GM23338 (cell line): ENCODE measurements around the gene MRS2. TPM values are rescaled to one million over a fixed set of nuclear protein-coding genes. Genes with fewer than 3 reads are reported as not detected.

Experiments
- ATAC-seq: fragments of 200-7000 bp; cut with Tn5 transposase; 3 replicates; pipeline ENCODE4 v1.9.1; 2020
- DNase-seq: peaks from one replicate; pipeline ENCODE4 v3.0.0-alpha.2; 2015; ENCODE audit warnings: low spot score
- H2AFZ ChIP-seq: fragments of 200-600 bp; sonication (generic); 2 replicates; pipeline ENCODE4 v1.8.0; 2016; ENCODE audit warnings: antibody characterized with exemption, mild to moderate bottlenecking, moderate library complexity
- H3F3A ChIP-seq: fragments of 200-600 bp; sonication (generic); replicated peaks from 2 replicates; pipeline ENCODE4 v1.8.0; 2017; ENCODE audit warnings: antibody characterized with exemption, mixed run types, low read depth
- H3K27ac ChIP-seq: fragments of 200-600 bp; sonication (generic); 2 replicates; pipeline ENCODE4 v1.6.1; 2016; ENCODE audit warnings: low read depth
- H3K27me3 ChIP-seq: fragments of 200-600 bp; sonication (generic); 2 replicates; pipeline ENCODE4 v1.8.0; 2016; ENCODE audit warnings: mild to moderate bottlenecking, mixed run types, moderate library complexity; ENCODE audit not compliant: insufficient read depth
- H3K36me3 ChIP-seq: fragments of 200-600 bp; sonication (generic); 2 replicates; pipeline ENCODE4 v1.8.0; 2016; ENCODE audit warnings: mild to moderate bottlenecking; ENCODE audit not compliant: insufficient read depth
- H3K4me1 ChIP-seq: fragments of 200-600 bp; sonication (generic); 2 replicates; pipeline ENCODE4 v1.8.0; 2016; ENCODE audit warnings: mild to moderate bottlenecking, moderate library complexity; ENCODE audit not compliant: insufficient read depth
- H3K4me2 ChIP-seq: fragments of 200-600 bp; sonication (generic); 2 replicates; pipeline ENCODE4 v1.7.1; 2017; ENCODE audit warnings: mixed run types
- H3K4me3 ChIP-seq: fragments of 200-600 bp; sonication (generic); 2 replicates; pipeline ENCODE4 v1.6.1; 2016; ENCODE audit warnings: mixed run types
- H3K79me2 ChIP-seq: fragments of 200-600 bp; sonication (generic); replicated peaks from 2 replicates; pipeline ENCODE4 v1.8.0; 2017; ENCODE audit warnings: mild to moderate bottlenecking; ENCODE audit not compliant: insufficient read depth
- H3K9me2 ChIP-seq: fragments of 200-600 bp; sonication (generic); 2 replicates; pipeline ENCODE4 v1.8.0; 2017; ENCODE audit not compliant: insufficient read depth
- H4K20me1 ChIP-seq: fragments of 200-600 bp; sonication (generic); replicated peaks from 2 replicates; pipeline ENCODE4 v1.8.0; 2017; ENCODE audit warnings: mild to moderate bottlenecking; ENCODE audit not compliant: insufficient read depth
- H3K27ac Mint-ChIP-seq: 2 replicates; pipeline ENCODE4 v1.8.0; 2020; ENCODE audit warnings: inconsistent platforms, mild to moderate bottlenecking, moderate library complexity, mixed read lengths
- H3K27me3 Mint-ChIP-seq: 3 replicates; pipeline ENCODE4 v1.8.0; 2022; ENCODE audit warnings: low read depth, mild to moderate bottlenecking, moderate library complexity, mixed read lengths, inconsistent platforms; ENCODE audit not compliant: insufficient read depth, poor library complexity
- H3K36me3 Mint-ChIP-seq: 3 replicates; pipeline ENCODE4 v1.8.0; 2021; ENCODE audit warnings: low read depth, mild to moderate bottlenecking, inconsistent platforms, moderate library complexity, mixed read lengths
- H3K4me1 Mint-ChIP-seq: 3 replicates; pipeline ENCODE4 v1.8.0; 2020; ENCODE audit warnings: mild to moderate bottlenecking, inconsistent platforms, mixed read lengths
- H3K4me3 Mint-ChIP-seq: 3 replicates; pipeline ENCODE4 v1.8.0; 2021; ENCODE audit warnings: moderate library complexity, mild to moderate bottlenecking, inconsistent platforms, mixed read lengths
- H3K9me3 Mint-ChIP-seq: 3 replicates; pipeline ENCODE4 v1.8.0; 2020; ENCODE audit warnings: moderate library complexity, mild to moderate bottlenecking, inconsistent platforms, mixed read lengths
- CREB1 ChIP-seq: fragments of 250-450 bp; sonication (Bioruptor Pico); IDR thresholded peaks from 2 replicates; pipeline ENCODE4 v1.5.0; 2020; ENCODE audit warnings: low read depth, mild to moderate bottlenecking, moderate library complexity
- CTCF ChIP-seq, 2 experiments: fragments of 200-600 bp in 1 of 2; sonication (generic) in 1 of 2; conservative IDR thresholded peaks; 2 replicates each; pipeline versions ENCODE4 v1.5.1 to v1.6.1; 2016 to 2017; ENCODE audit warnings: antibody characterized with exemption in 2 of 2, low read depth in 2 of 2, mild to moderate bottlenecking in 2 of 2, moderate library complexity in 1 of 2
- ETS1 ChIP-seq: IDR thresholded peaks from 2 replicates; pipeline ENCODE4 v1.6.1; 2016; ENCODE audit warnings: antibody characterized with exemption
- EZH2 ChIP-seq: fragments of 200-600 bp; sonication (generic); IDR thresholded peaks from one replicate; pipeline ENCODE4 v1.8.0; 2017; ENCODE audit warnings: antibody characterized with exemption, mild to moderate bottlenecking, low read depth; ENCODE audit not compliant: unreplicated experiment
- EZH2phosphoT487 ChIP-seq: fragments of 200-600 bp; sonication (generic); IDR thresholded peaks from one replicate; pipeline ENCODE4 v1.8.1; 2018; ENCODE audit warnings: antibody characterized with exemption; ENCODE audit not compliant: unreplicated experiment
- JUNB ChIP-seq: IDR thresholded peaks from one replicate; pipeline ENCODE4 v1.6.1; 2016; ENCODE audit warnings: antibody characterized with exemption; ENCODE audit not compliant: unreplicated experiment
- NANOG ChIP-seq: IDR thresholded peaks from 2 replicates; pipeline ENCODE4 v1.6.1; 2016; ENCODE audit warnings: antibody characterized with exemption, borderline replicate concordance
- POLR2AphosphoS5 ChIP-seq: IDR thresholded peaks from 2 replicates; pipeline ENCODE4 v1.6.1; 2016; ENCODE audit warnings: antibody characterized with exemption, low read depth
- REST ChIP-seq: IDR thresholded peaks from one replicate; pipeline ENCODE4 v1.6.1; 2018; ENCODE audit warnings: antibody characterized with exemption; ENCODE audit not compliant: unreplicated experiment
- STAT1 ChIP-seq: IDR thresholded peaks from one replicate; pipeline ENCODE4 v1.6.1; 2016; ENCODE audit warnings: antibody characterized with exemption; ENCODE audit not compliant: unreplicated experiment
- ZNF114 ChIP-seq: fragments of 250-450 bp; sonication (Bioruptor Pico); IDR thresholded peaks from 2 replicates; pipeline ENCODE4 v1.5.0; 2020; ENCODE audit warnings: mild to moderate bottlenecking, moderate library complexity
- ZNF331 ChIP-seq: fragments of 250-450 bp; sonication (Bioruptor Pico); IDR thresholded peaks from 2 replicates; pipeline ENCODE4 v1.5.0; 2020; ENCODE audit warnings: low read depth, mild to moderate bottlenecking, moderate library complexity
- ZNF462 ChIP-seq: fragments of 250-450 bp; sonication (Bioruptor Pico); IDR thresholded peaks from 2 replicates; pipeline ENCODE4 v1.5.0; 2020; ENCODE audit warnings: mild to moderate bottlenecking, moderate library complexity
- polyA plus RNA-seq: library from polyadenylated mRNA; unstranded; fragments of >200 nt; fragmentation: Nextera tagmentation; extraction: Ambion mirVana; gene quantifications from 2 replicates; pipeline ENCODE4 v1.2.1, GENCODE V29; 2016
- total RNA-seq: library from RNA; depleted of rRNA; stranded (reverse); fragments of >200 nt; shearing (Covaris generic); gene quantifications from 2 replicates; pipeline ENCODE4 v1.2.3, GENCODE V29; 2014

Gene MRS2
- total and polyA plus RNA-seq, 2 experiments from 2014 or later, result 80.9 to 125 TPM

GRCh38 chr6:24355393-24355792 lies 47.3 kb upstream of the MRS2 start:
- no peaks in the 10 kb centered on the region for H3K79me2 ChIP-seq
- peaks cover 2% of the 10 kb centered on the region; the same call in 1 of the 2 replicates for H3K4me1 ChIP-seq
- H3K27ac Mint-ChIP-seq, result no peak overlapping the region
- no peaks in the 10 kb centered on the region; the same call in 2 of the 3 replicates for H3K9me3 Mint-ChIP-seq
- TF ChIP-seq ZNF114 (CRISPR knock-in tag) (no peak), EZH2 (no peak), STAT1 (no peak), NANOG (no peak), CREB1 (CRISPR knock-in tag) (no peak), POLR2AphosphoS5 (no peak), CTCF (conservative IDR thresholded peaks at IDR 0.05; ENCODE audit: low read depth in 2 of 2) (no peak), ZNF462 (CRISPR knock-in tag) (no peak), ETS1 (no peak), REST (no peak), JUNB (no peak), ZNF331 (no peak), EZH2phosphoT487 (no peak)
- peaks cover 26% of the 10 kb centered on the region for H3K27me3 ChIP-seq
- H3K4me1 Mint-ChIP-seq, result peaks cover 16% of the 10 kb centered on the region
- H3K27ac ChIP-seq, result no peak overlapping the region
- no peaks in the 10 kb centered on the region for H3F3A ChIP-seq
- H3K4me3 Mint-ChIP-seq, result no peak overlapping the region
- no peak overlapping the region for H3K4me3 ChIP-seq
- no peak overlapping the region for H2AFZ ChIP-seq
- no peak overlapping the region for H3K4me2 ChIP-seq
- H3K36me3 ChIP-seq, result no peaks in the 10 kb centered on the region
- DNase-seq (no peak), ATAC-seq (no peak)
- no peaks in the 10 kb centered on the region for H3K9me2 ChIP-seq
- H4K20me1 ChIP-seq, result no peaks in the 10 kb centered on the region
- H3K36me3 Mint-ChIP-seq, result no peaks in the 10 kb centered on the region
- peaks cover 19% of the 10 kb centered on the region for H3K27me3 Mint-ChIP-seq
